Heart left ventricle (tissue), 16 donors: Measurements from ENCODE around the gene GOLGA8S. TPM values are rescaled to one million over a fixed set of nuclear protein-coding genes. Genes with fewer than 3 reads are reported as not detected.
"Not testable (repeated sequence)": the region's sequence is repeated elsewhere in the genome, so short reads cannot be mapped to it uniquely, and the experiment has no call there.

Experiments
- ATAC-seq, 4 donors: fragments of 200-7000 bp; cut with Tn5 transposase; one replicate each; pipeline ENCODE4 v1.9.1; 2020 to 2022; ENCODE audit warnings: moderate library complexity in 4 of 4, mild to moderate bottlenecking in 3 of 4, moderate number of reproducible peaks in 1 of 4
- DNase-seq, 5 donors: peaks; one replicate each; pipeline ENCODE4 v3.0.0-alpha.2; 2020
- H3K27ac ChIP-seq, 12 donors: fragments of 200-600 bp; sonication (generic) in 4 of 12; one replicate each; pipeline versions ENCODE4 v1.5.0 to v1.8.0; 2016 to 2022; ENCODE audit warnings: mild to moderate bottlenecking in 2 of 12
- H3K27me3 ChIP-seq, 9 donors: fragments of 200-600 bp; sonication (generic) in 2 of 9; one replicate each; pipeline versions ENCODE4 v1.5.1 to v1.8.0; 2016 to 2022; ENCODE audit warnings: mild to moderate bottlenecking in 3 of 9
- H3K36me3 ChIP-seq, 9 donors: fragments of 200-600 bp; sonication (generic) in 2 of 9; one replicate each; pipeline versions ENCODE4 v1.5.0 to v1.8.0; 2018 to 2022; ENCODE audit warnings: mild to moderate bottlenecking in 2 of 9
- H3K4me1 ChIP-seq, 12 donors: fragments of 200-600 bp; sonication (generic) in 4 of 12; one replicate each; pipeline versions ENCODE4 v1.5.0 to v1.8.0; 2016 to 2022; ENCODE audit warnings: mild to moderate bottlenecking in 3 of 12
- H3K4me3 ChIP-seq, 12 donors: fragments of 200-600 bp; sonication (generic) in 4 of 12; one replicate each; pipeline versions ENCODE4 v1.5.0 to v1.8.0; 2017 to 2022; ENCODE audit warnings: mild to moderate bottlenecking in 9 of 12, moderate library complexity in 4 of 12
- H3K9me3 ChIP-seq, 12 donors: fragments of 200-600 bp; sonication (generic) in 4 of 12; one replicate each; pipeline versions ENCODE4 v1.5.0 to v1.8.0; 2016 to 2022; ENCODE audit warnings: mild to moderate bottlenecking in 1 of 12
- POLR2A ChIP-seq, 2 donors: fragments of 450-650 bp; IDR thresholded peaks; one replicate each; pipeline ENCODE4 v1.6.1; 2017; ENCODE audit warnings: antibody characterized with exemption in 2 of 2, mild to moderate bottlenecking in 2 of 2, moderate library complexity in 2 of 2
- WGBS, 4 donors: extraction: QIAGEN DNeasy Blood & Tissue Kit in 2 of 4; methylation state at CpG; one replicate each; pipeline versions ENCODE4 v1.1.5 to v1.1.7; 2013 to 2018; 5-methylcytosine and 5-hydroxymethylcytosine counted together
- intact Hi-C, 10 donors: fragments of 100-400 bp; cut with DNase I; formaldehyde crosslinking; loops; one replicate each; pipeline versions ENCODE4 v1.11.1 to v1.14.2; 2022
- polyA plus RNA-seq, 2 donors: library from polyadenylated mRNA; stranded (reverse); fragments of 200-250 nt; gene quantifications; one replicate each; pipeline ENCODE4 v1.2.3, GENCODE V29; 2013
- total RNA-seq, 9 donors: library from RNA; depleted of rRNA in 2 of 9; stranded (reverse); fragments of >200 nt in 2 of 9; fragmentation: NEBNext Ultra II Directional in 3 of 9; extraction: Animal tissue kit (Norgen Biotek cat#: 25700) in 3 of 9; gene quantifications; one replicate each; pipeline versions ENCODE4 v1.1.0 to v1.2.4, GENCODE V29; 2016 to 2023
- TF ChIP-seq, protein P1 (sequence below), 12 donors: fragments of 200-600 bp; sonication (generic) in 4 of 12; IDR thresholded peaks; one replicate each; pipeline versions ENCODE4 v1.5.0 to v1.8.0; 2018 to 2022; ENCODE audit warnings: antibody characterized with exemption in 12 of 12, mild to moderate bottlenecking in 5 of 12
- donor health status: ischemic (EF 13 %, LVEDD 7.1; RV severe dilation, severe dysfunction).
- donor health status: healthy with polysubstance abuse.
- donor health status: DM: no; HTN: yes; CAD: no.
- donor health status: DM: no; HTN: no; CAD: no.
- donor health status: ischemic (EF 25% LVEDD 6.9; RV normal size, moderate dysfunction).
- donor health status: ischemic (EF 25% LVEDD 5.7; RV mildly dilated, moderate dysfunction).
- donor health status: healthy.
- donor health status: DM: yes; HTN: yes; CAD: no.
- donor health status: ischemic (EF 35%, LVEDD 5.7; RV mildly dilated, moderate dysfunction).
- donor health status: nonischemic (EF 11% LVEDD 7.7; RV severe dilation, severe dysfunction).
- donor health status: DM: yes; HTN: yes; CAD: no.
- donor health status: PGD.
- donor health status: ischemic (EF 29% LVEDD 5.4; RV normal size, mild dysfunction).
- donor health status: nonischemic (EF 23%, LVEDD 6.1; RV moderate dilation, normal function).

The GOLGA8S gene
- total and polyA plus RNA-seq, 11 donors, result 0.01 to 1.2 (median 0.30) TPM; not detected in 2

- ATAC-seq, H3K27me3 ChIP-seq, intact Hi-C loops, H3K36me3 ChIP-seq, H3K4me3 ChIP-seq, H3K9me3 ChIP-seq, DNase-seq, H3K27ac ChIP-seq, H3K4me1 ChIP-seq: not testable (repeated sequence)
- WGBS, 4 donors, result 58 to 73% (median 59%) methylated on average over 4 of the region's 4 CpGs
Observed at GRCh38 chr15:23380700-23381099, 26.2 kb downstream of the GOLGA8S start.

DNA sequence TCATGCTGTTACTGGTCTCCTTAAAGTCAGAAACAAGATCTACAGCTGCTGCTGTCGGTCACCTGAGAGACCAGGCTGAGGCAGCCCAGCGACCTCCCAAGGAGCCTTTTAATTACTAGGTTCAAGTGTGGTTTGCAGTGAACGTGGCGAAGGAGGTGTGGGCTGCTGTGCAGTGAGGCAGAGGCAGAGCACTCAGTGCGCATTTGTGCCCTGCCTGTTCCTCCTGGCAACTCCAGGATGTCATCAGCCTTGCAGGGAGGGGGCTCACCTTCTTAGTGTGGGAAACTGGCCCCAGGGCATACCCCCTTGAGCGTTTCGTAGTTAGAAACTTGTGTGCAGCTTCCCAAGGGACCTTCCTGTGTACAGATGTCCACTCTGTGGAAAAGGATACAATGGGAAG is 26.6 kb downstream of the GOLGA8S start:
- 50 to 71% (median 56%) methylated on average over 7 of the region's 7 CpGs for WGBS, 4 donors
- ATAC-seq, H3K4me3 ChIP-seq, intact Hi-C loops, H3K36me3 ChIP-seq, H3K27ac ChIP-seq, H3K27me3 ChIP-seq, H3K4me1 ChIP-seq, H3K9me3 ChIP-seq, DNase-seq: not testable (repeated sequence)

GRCh38 chr15:23384371-23384770 is 29.8 kb downstream of the GOLGA8S start:
- no peak for TF ChIP-seq POLR2A (IDR thresholded peaks at IDR 0.05)
- TF ChIP-seq, protein P1, sequence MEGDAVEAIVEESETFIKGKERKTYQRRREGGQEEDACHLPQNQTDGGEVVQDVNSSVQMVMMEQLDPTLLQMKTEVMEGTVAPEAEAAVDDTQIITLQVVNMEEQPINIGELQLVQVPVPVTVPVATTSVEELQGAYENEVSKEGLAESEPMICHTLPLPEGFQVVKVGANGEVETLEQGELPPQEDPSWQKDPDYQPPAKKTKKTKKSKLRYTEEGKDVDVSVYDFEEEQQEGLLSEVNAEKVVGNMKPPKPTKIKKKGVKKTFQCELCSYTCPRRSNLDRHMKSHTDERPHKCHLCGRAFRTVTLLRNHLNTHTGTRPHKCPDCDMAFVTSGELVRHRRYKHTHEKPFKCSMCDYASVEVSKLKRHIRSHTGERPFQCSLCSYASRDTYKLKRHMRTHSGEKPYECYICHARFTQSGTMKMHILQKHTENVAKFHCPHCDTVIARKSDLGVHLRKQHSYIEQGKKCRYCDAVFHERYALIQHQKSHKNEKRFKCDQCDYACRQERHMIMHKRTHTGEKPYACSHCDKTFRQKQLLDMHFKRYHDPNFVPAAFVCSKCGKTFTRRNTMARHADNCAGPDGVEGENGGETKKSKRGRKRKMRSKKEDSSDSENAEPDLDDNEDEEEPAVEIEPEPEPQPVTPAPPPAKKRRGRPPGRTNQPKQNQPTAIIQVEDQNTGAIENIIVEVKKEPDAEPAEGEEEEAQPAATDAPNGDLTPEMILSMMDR (IDR thresholded peaks at IDR 0.05), result no peak
- H3K4me3 ChIP-seq, result no peak overlapping the region
- DNase-seq (no peak), ATAC-seq (no peak)
- H3K27ac ChIP-seq, result no peak overlapping the region
- H3K4me1 ChIP-seq, result no peaks in the 10 kb centered on the region
- no peaks in the 10 kb centered on the region for H3K27me3 ChIP-seq
- H3K9me3 ChIP-seq, result no peaks in the 10 kb centered on the region
- no peaks in the 10 kb centered on the region for H3K36me3 ChIP-seq
- intact Hi-C loops, result no loop called here

DNA sequence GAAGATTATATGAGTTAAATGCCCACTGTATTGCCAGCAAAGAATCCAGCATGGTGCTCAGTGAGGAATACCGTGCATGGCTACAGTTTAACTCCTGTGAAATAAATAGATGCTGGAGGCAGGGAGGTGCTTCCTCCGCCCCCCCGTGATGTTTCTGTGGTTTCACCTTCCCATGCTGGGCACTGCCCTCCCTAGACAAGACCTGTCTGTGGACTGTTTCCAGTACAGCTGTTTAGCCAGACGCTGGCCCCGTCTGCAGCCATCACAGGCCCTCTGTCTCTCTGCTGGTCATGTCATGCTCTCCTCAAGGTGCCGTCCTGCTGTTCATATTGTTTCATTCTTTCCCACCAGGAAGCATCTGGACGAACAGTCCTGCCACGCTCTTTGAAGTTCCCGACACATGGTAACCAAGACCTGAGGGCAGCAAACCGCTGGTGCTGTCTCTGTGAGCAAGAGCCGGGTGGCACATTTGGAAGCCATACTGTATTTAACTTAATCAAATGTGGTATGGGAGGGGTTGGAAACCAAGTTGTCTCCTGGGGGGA is 31.4 kb downstream of the GOLGA8S start:
- 71 to 86% (median 76%) methylated on average over 11 of the region's 11 CpGs for WGBS, 4 donors
- DNase-seq (no peak), ATAC-seq (no peak)
- Histone ChIP-seq H3K4me1 (no peaks in the 10 kb centered on the region), H3K9me3 (no peaks in the 10 kb centered on the region), H3K27me3 (no peaks in the 10 kb centered on the region), H3K4me3 (no peak overlapping the region), H3K36me3 (no peaks in the 10 kb centered on the region), H3K27ac (no peak overlapping the region)
- TF ChIP-seq, protein P1 (IDR thresholded peaks at IDR 0.05), result no peak
- intact Hi-C loops, result no loop called here

DNA sequence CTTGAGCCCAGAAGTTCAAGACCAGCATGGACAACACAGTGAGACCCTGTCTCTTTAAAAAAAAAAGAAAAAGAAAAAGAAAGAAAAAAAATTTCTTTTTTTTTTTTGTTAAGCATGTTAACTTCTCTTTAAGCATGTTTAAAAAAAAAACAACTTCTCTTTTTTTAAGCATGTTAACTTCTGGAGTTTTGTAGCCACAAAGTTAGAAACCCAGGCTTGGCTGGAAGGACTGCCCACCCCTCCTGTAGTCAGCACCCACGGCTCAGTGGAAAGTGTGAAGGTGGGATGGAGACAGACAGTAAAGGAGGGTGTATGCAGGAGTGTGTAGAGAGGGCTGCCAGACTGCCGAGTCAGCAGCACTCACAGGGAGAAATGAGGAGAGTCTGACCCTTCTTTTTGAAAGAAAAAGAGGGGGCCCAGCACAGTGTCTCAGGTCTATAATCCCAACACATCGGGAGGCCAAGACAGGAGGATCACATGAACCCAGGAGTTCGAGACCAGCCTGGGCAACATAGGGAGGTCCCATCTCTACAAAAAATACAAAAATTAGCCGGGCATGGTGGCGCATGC is 33.2 kb downstream of the GOLGA8S start:
- WGBS, 4 donors, result 57 to 71% (median 69%) methylated on average over 6 of the region's 6 CpGs
- no peak for TF ChIP-seq POLR2A (IDR thresholded peaks at IDR 0.05)
- TF ChIP-seq, protein P1 (IDR thresholded peaks at IDR 0.05), result no peak

More for the DNA sequence above, 33.2 kb downstream of the GOLGA8S start:
- intact Hi-C loops, result no loop called here
- Histone ChIP-seq H3K4me1 (no peaks in the 10 kb centered on the region), H3K4me3 (no peak overlapping the region), H3K27me3 (no peaks in the 10 kb centered on the region), H3K27ac (no peak overlapping the region), H3K9me3 (no peaks in the 10 kb centered on the region), H3K36me3 (no peaks in the 10 kb centered on the region)
- no peak for DNase-seq
- no peak for ATAC-seq
